HCT116 (cell line): ENCODE data around the gene MAEA. TPM values are rescaled to one million over a fixed set of nuclear protein-coding genes. Genes with fewer than 3 reads are reported as not detected.

Source experiments
- ATAC-seq: fragments of 200-7000 bp; cut with Tn5 transposase; 2 replicates; pipeline ENCODE4 v1.9.1; 2020; ENCODE audit warnings: mild to moderate bottlenecking, moderate library complexity
- BruUV-seq: library from RNA; stranded (reverse); fragments of 400-500 nt; replicated peaks from 2 replicates; lab custom pipeline; 2021; lab: Mats Ljungman, UMichigan
- CTCF ChIA-PET: fragments of 300-600 bp; sonication (Branson Sonifier 250); formaldehyde crosslinking; loops from one replicate; lab custom pipeline; 2021; ENCODE audit warnings: antibody characterized with exemption; lab: Charles Lee
- POLR2A ChIA-PET: fragments of 300-600, 350-600 bp; sonication (Branson Sonifier 250); formaldehyde crosslinking; loops from one replicate; lab custom pipeline; 2021; ENCODE audit warnings: antibody characterized with exemption; lab: Charles Lee
- RAD21 ChIA-PET, 2 experiments: fragments of 300-600 bp; sonication (Branson Sonifier 250); formaldehyde crosslinking; loops; one replicate each; lab custom pipeline; 2023; ENCODE audit warnings: low total read pairs in 2 of 2; ENCODE audit not compliant: uncharacterized antibody in 2 of 2, unreplicated experiment in 2 of 2, low non-redundant PET in 1 of 2; lab: Charles Lee
- DNase-seq: peaks from one replicate; pipeline ENCODE4 v3.0.0-alpha.2; 2010; ENCODE audit warnings: low read depth, low spot score
- H2AFZ ChIP-seq: fragments of 200-600 bp; shearing (Covaris generic), sonication (generic); 2 replicates; pipeline ENCODE4 v1.6.1; 2017; ENCODE audit warnings: low read depth, mixed run types, mixed read lengths, antibody characterized with exemption, low read length; ENCODE audit not compliant: poor library complexity, severe bottlenecking
- H3K27ac ChIP-seq: 2 replicates; pipeline ENCODE4 v1.5.1; 2012; ENCODE audit warnings: low read depth, low read length
- H3K27me3 ChIP-seq: fragments of 200-600 bp; sonication (generic); 2 replicates; pipeline ENCODE4 v1.6.1; 2016; ENCODE audit warnings: mixed run types, low read length, mixed read lengths; ENCODE audit not compliant: insufficient read depth
- H3K36me3 ChIP-seq, 2 experiments: fragments of 200-500 bp in 1 of 2; fragments of 200-600 bp in 1 of 2; sonication (Bioruptor generic) in 1 of 2; sonication (generic) in 1 of 2; 2 replicates each; pipeline versions ENCODE4 v1.5.1 to v1.6.1; 2014 to 2016; ENCODE audit warnings: low read length in 2 of 2, inconsistent platforms in 1 of 2, mixed read lengths in 1 of 2, mixed run types in 1 of 2; ENCODE audit not compliant: insufficient read depth in 2 of 2, control insufficient read depth in 1 of 2
- H3K4me1 ChIP-seq, 2 experiments: fragments of 200-600 bp in 1 of 2; sonication (generic) in 1 of 2; 2 replicates each; pipeline versions ENCODE4 v1.5.1 to v1.6.1; 2012 to 2017; ENCODE audit warnings: low read length in 2 of 2, inconsistent platforms in 1 of 2, mild to moderate bottlenecking in 1 of 2, mixed read lengths in 1 of 2, mixed run types in 1 of 2, moderate library complexity in 1 of 2; ENCODE audit not compliant: insufficient read depth in 2 of 2, control insufficient read depth in 1 of 2
- H3K4me2 ChIP-seq: fragments of 200-600 bp; sonication (generic); 2 replicates; pipeline ENCODE4 v1.6.1; 2017; ENCODE audit warnings: mixed run types, low read length, mixed read lengths
- H3K4me3 ChIP-seq, 2 experiments: fragments of 200-600 bp in 1 of 2; sonication (generic) in 1 of 2; replicated peaks in 1 of 2; 2 replicates each; pipeline ENCODE4 v1.5.1; 2011 to 2016; ENCODE audit warnings: low read length in 2 of 2, control low read depth in 1 of 2, low read depth in 1 of 2, mild to moderate bottlenecking in 1 of 2, mixed read lengths in 1 of 2, mixed run types in 1 of 2
- H3K79me2 ChIP-seq: fragments of 200-600 bp; sonication (generic); 2 replicates; pipeline ENCODE4 v1.6.1; 2017; ENCODE audit warnings: mild to moderate bottlenecking, mixed run types, low read length, moderate library complexity, mixed read lengths; ENCODE audit not compliant: insufficient read depth
- H3K9ac ChIP-seq: fragments of 200-600 bp; sonication (generic); 2 replicates; pipeline ENCODE4 v1.6.1; 2016; ENCODE audit warnings: low read length, mixed read lengths
- H3K9me2 ChIP-seq: fragments of 200-600 bp; sonication (generic), shearing (Covaris generic); 2 replicates; pipeline ENCODE4 v1.6.1; 2017; ENCODE audit warnings: mixed run types, mild to moderate bottlenecking, moderate library complexity; ENCODE audit not compliant: insufficient read depth
- H3K9me3 ChIP-seq, 2 experiments: fragments of 200-500 bp in 1 of 2; fragments of 200-600 bp in 1 of 2; sonication (Bioruptor generic) in 1 of 2; sonication (generic) in 1 of 2; 2 replicates each; pipeline ENCODE4 v1.6.1; 2014 to 2017; ENCODE audit warnings: low read length in 2 of 2, mixed read lengths in 2 of 2, inconsistent platforms in 1 of 2, low read depth in 1 of 2, mild to moderate bottlenecking in 1 of 2, mixed run types in 1 of 2, moderate library complexity in 1 of 2; ENCODE audit not compliant: control insufficient read depth in 1 of 2, insufficient read depth in 1 of 2
- H4K20me1 ChIP-seq: fragments of 200-600 bp; sonication (generic), shearing (Covaris generic); 2 replicates; pipeline ENCODE4 v1.6.1; 2017; ENCODE audit warnings: mixed run types, mild to moderate bottlenecking, moderate library complexity; ENCODE audit not compliant: insufficient read depth
- CBX3 ChIP-seq: IDR thresholded peaks from 2 replicates; pipeline ENCODE4 v1.6.1; 2012; ENCODE audit warnings: low read depth
- ELF1 ChIP-seq: IDR thresholded peaks from 2 replicates; pipeline ENCODE4 v1.6.1; 2012; ENCODE audit warnings: low read depth, borderline replicate concordance
- EZH2phosphoT487 ChIP-seq: fragments of 200-600 bp; IDR thresholded peaks from 2 replicates; pipeline ENCODE4 v1.6.1; 2018; ENCODE audit warnings: antibody characterized with exemption, borderline replicate concordance
- JUND ChIP-seq: IDR thresholded peaks from 2 replicates; pipeline ENCODE4 v1.6.1; 2012
- POLR2A ChIP-seq: IDR thresholded peaks from 2 replicates; pipeline ENCODE4 v1.7.0; 2011; ENCODE audit warnings: borderline replicate concordance; ENCODE audit not compliant: insufficient read depth, insufficient read length; ENCODE audit errors: extremely low read depth
- POLR2AphosphoS5 ChIP-seq: IDR thresholded peaks from 2 replicates; pipeline ENCODE4 v1.6.1; 2011; ENCODE audit warnings: mild to moderate bottlenecking, low read depth, low read length, moderate library complexity
- RAD21 ChIP-seq: IDR thresholded peaks from 2 replicates; pipeline ENCODE4 v1.6.1; 2012; ENCODE audit warnings: low read depth, mild to moderate bottlenecking
- SP1 ChIP-seq: IDR thresholded peaks from 2 replicates; pipeline ENCODE4 v1.6.1; 2012; ENCODE audit warnings: low read depth
- SRF ChIP-seq: IDR thresholded peaks from 2 replicates; pipeline ENCODE4 v1.6.1; 2012; ENCODE audit warnings: low read depth
- TCF7L2 ChIP-seq: IDR thresholded peaks from 2 replicates; pipeline ENCODE4 v1.7.0; 2011; ENCODE audit warnings: borderline replicate concordance, inconsistent platforms; ENCODE audit not compliant: insufficient read depth, insufficient read length; ENCODE audit errors: extremely low read depth
- YY1 ChIP-seq: IDR thresholded peaks from 2 replicates; pipeline ENCODE4 v1.6.1; 2011; ENCODE audit warnings: low read length, low read depth, moderate library complexity, mild to moderate bottlenecking; ENCODE audit not compliant: insufficient replicate concordance; ENCODE audit errors: extremely low read depth
- ZNF274 ChIP-seq: fragments of 200-500 bp; sonication (Bioruptor generic); IDR thresholded peaks from 2 replicates; pipeline ENCODE4 v1.6.1; 2014; ENCODE audit warnings: mild to moderate bottlenecking, low read depth, low read length, inconsistent platforms
- intact Hi-C: fragments of 100-400 bp; cut with micrococcal nuclease; formaldehyde crosslinking; loops from 2 replicates; pipeline ENCODE4 v1.10.0; 2022
- total RNA-seq: library from RNA; stranded (reverse); gene quantifications from one replicate; pipeline ENCODE4 v1.2.1, GENCODE V29; 2021; ENCODE audit not compliant: unreplicated experiment
- TF ChIP-seq, protein P1 (sequence below): IDR thresholded peaks from 2 replicates; pipeline ENCODE4 v1.6.1; 2011; ENCODE audit warnings: mild to moderate bottlenecking, low read length, moderate library complexity; ENCODE audit not compliant: insufficient replicate concordance; ENCODE audit errors: extremely low read depth
- TF ChIP-seq, protein P2 (sequence below): IDR thresholded peaks from 2 replicates; pipeline ENCODE4 v1.6.1; 2012
- TF ChIP-seq, protein P3 (sequence below), 3 experiments: fragments of 200-600 bp in 1 of 3; sonication (generic) in 1 of 3; IDR thresholded peaks in 2 of 3; conservative IDR thresholded peaks in 1 of 3; 2 replicates each; pipeline ENCODE4 v1.5.1; 2012 to 2017; ENCODE audit warnings: low read depth in 2 of 3, low read length in 2 of 3, antibody characterized with exemption in 1 of 3, borderline replicate concordance in 1 of 3, control low read depth in 1 of 3, mild to moderate bottlenecking in 1 of 3, mixed read lengths in 1 of 3, mixed run types in 1 of 3, moderate library complexity in 1 of 3; ENCODE audit not compliant: insufficient read depth in 1 of 3

MAEA gene
- total RNA-seq, 1 experiment from 2014 or later: 88.3 TPM

DNA sequence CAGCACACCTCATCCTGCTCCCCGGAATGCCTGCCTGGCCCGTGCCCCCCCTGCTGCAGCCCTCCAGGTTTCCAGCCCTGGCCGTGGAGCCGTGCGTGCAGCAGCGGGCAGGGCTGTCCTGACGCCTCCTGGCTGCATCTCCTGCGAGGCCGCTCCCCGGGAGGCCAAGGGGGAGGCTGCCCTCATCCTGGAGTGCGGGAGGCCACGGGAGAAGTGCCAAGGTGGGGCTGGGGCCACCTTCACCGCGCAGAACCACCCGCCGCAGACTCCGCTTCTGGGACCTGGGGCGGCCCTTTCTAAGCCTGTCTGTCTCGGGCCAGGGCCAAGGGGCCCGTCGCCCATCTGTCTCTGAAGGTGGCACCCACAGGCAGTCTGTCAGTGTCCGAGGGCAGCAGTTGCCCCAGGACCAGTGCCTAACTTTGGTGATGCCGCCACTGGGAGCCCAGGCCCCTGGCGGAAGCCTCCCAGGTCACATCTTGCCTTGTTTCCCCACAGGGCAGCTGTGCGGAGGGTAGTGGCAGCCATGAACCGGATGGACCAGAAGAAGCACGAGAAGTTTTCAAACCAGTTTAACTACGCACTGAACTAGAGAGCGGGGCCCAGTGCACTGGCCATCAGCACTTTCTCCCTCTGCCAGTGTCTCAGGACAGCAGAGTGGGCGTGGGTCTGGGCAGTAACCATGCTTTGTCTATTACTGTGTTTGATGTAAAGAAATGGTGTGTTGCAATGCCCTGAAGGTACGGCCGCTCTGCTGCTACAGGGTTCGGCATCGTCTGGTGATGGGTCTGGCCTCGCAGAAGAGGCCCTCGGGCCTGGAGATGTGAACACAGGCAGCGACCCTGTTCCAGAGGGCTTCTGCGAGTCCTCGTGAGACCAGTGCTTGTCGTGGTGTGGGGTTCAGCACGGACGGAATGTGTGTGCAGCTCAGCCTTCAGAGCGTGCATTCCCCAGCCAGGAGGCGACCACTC is 96.0 kb downstream of the MAEA start:
- POLR2A ChIA-PET: no interaction called here
- TF ChIP-seq CBX3 (no peak), JUND (no peak), ELF1 (no peak), RAD21 (no peak), EZH2phosphoT487 (no peak), POLR2A (no peak), POLR2AphosphoS5 (no peak), ZNF274 (no peak), TCF7L2 (no peak), YY1 (no peak), SP1 (no peak), SRF (no peak)
- TF ChIP-seq, protein P1, sequence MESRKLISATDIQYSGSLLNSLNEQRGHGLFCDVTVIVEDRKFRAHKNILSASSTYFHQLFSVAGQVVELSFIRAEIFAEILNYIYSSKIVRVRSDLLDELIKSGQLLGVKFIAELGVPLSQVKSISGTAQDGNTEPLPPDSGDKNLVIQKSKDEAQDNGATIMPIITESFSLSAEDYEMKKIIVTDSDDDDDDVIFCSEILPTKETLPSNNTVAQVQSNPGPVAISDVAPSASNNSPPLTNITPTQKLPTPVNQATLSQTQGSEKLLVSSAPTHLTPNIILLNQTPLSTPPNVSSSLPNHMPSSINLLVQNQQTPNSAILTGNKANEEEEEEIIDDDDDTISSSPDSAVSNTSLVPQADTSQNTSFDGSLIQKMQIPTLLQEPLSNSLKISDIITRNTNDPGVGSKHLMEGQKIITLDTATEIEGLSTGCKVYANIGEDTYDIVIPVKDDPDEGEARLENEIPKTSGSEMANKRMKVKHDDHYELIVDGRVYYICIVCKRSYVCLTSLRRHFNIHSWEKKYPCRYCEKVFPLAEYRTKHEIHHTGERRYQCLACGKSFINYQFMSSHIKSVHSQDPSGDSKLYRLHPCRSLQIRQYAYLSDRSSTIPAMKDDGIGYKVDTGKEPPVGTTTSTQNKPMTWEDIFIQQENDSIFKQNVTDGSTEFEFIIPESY: no peak
- TF ChIP-seq, protein P2, sequence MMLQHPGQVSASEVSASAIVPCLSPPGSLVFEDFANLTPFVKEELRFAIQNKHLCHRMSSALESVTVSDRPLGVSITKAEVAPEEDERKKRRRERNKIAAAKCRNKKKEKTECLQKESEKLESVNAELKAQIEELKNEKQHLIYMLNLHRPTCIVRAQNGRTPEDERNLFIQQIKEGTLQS: no peak
- TF ChIP-seq, protein P3, sequence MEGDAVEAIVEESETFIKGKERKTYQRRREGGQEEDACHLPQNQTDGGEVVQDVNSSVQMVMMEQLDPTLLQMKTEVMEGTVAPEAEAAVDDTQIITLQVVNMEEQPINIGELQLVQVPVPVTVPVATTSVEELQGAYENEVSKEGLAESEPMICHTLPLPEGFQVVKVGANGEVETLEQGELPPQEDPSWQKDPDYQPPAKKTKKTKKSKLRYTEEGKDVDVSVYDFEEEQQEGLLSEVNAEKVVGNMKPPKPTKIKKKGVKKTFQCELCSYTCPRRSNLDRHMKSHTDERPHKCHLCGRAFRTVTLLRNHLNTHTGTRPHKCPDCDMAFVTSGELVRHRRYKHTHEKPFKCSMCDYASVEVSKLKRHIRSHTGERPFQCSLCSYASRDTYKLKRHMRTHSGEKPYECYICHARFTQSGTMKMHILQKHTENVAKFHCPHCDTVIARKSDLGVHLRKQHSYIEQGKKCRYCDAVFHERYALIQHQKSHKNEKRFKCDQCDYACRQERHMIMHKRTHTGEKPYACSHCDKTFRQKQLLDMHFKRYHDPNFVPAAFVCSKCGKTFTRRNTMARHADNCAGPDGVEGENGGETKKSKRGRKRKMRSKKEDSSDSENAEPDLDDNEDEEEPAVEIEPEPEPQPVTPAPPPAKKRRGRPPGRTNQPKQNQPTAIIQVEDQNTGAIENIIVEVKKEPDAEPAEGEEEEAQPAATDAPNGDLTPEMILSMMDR (IDR thresholded peaks at IDR 0.05 in 2 of 3, conservative IDR thresholded peaks at IDR 0.05 in 1 of 3; ENCODE audit: borderline replicate concordance in 1 of 3, insufficient read depth in 1 of 3, low read depth in 2 of 3, low read length in 2 of 3): no peak
- TF ChIP-seq, all 23 proteins: peak for 0
- no TSS peak for BruUV-seq
- H3K27ac ChIP-seq: no peak overlapping the region
- ChIA-PET RAD21 (no interaction called here), CTCF (no interaction called here)
- ATAC-seq (no peak), DNase-seq (no peak)
- no peak overlapping the region for H3K4me2 ChIP-seq
- H2AFZ ChIP-seq: no peak overlapping the region
- intact Hi-C loops: no loop called here
- H3K9me2 ChIP-seq: no peaks in the 10 kb centered on the region
- peaks cover 2 to 4% of the 10 kb centered on the region in 2 experiments; a peak in 1 of 4 replicates for H3K36me3 ChIP-seq
- no peak overlapping the region for H3K4me3 ChIP-seq
- no peaks in the 10 kb centered on the region for H3K79me2 ChIP-seq
- H3K4me1 ChIP-seq: no peaks in the 10 kb centered on the region
- H3K9me3 ChIP-seq: peaks cover 0 to 9% of the 10 kb centered on the region in 2 experiments; a peak in 1 of 4 replicates
- H4K20me1 ChIP-seq: no peaks in the 10 kb centered on the region
- no peak overlapping the region for H3K9ac ChIP-seq
- no peaks in the 10 kb centered on the region for H3K27me3 ChIP-seq
